H1 (cell line): ENCODE results near the gene SMYD3. TPM values are rescaled to one million over a fixed set of nuclear protein-coding genes. Genes with fewer than 3 reads are reported as not detected.

Experiments
- CTCF ChIA-PET: fragments of 300-600 bp; sonication (Branson Sonifier 250); formaldehyde crosslinking; loops from one replicate; lab custom pipeline; 2021; ENCODE audit not compliant: partially characterized antibody; lab: Charles Lee
- POLR2A ChIA-PET: fragments of 300-600 bp; sonication (Branson Sonifier 250); formaldehyde crosslinking; loops from one replicate; lab custom pipeline; 2021; ENCODE audit warnings: inconsistent platforms; ENCODE audit not compliant: partially characterized antibody; lab: Charles Lee
- DNase-seq, 2 experiments: peaks; one replicate each; pipeline versions ENCODE4 v3.0.0 to v3.0.0-alpha.2; 2010 to 2022; ENCODE audit warnings: low spot score in 2 of 2, low read depth in 1 of 2, mixed read lengths in 1 of 2
- FAIRE-seq: peaks from 2 replicates; lab custom pipeline; 2011; peaks lifted over from hg19 to GRCh38; lab: Jason Lieb, UNC
- H2AFZ ChIP-seq: 2 replicates; pipeline ENCODE4 v1.8.1; 2012; ENCODE audit warnings: low read length, inconsistent platforms
- H2AK5ac ChIP-seq: 2 replicates; pipeline ENCODE4 v1.6.1; 2013; ENCODE audit warnings: low read depth, low read length
- H2BK120ac ChIP-seq: replicated peaks from 2 replicates; pipeline ENCODE3; 2013; ENCODE audit warnings: low read depth, low read length, inconsistent platforms
- H2BK12ac ChIP-seq: 2 replicates; pipeline ENCODE4 v1.6.1; 2013; ENCODE audit warnings: low read depth, low read length
- H2BK15ac ChIP-seq: 2 replicates; pipeline ENCODE4 v1.6.1; 2013; ENCODE audit warnings: low read length
- H2BK20ac ChIP-seq: 2 replicates; pipeline ENCODE4 v1.6.1; 2013; ENCODE audit warnings: low read length
- H2BK5ac ChIP-seq: 2 replicates; pipeline ENCODE4 v1.6.1; 2013; ENCODE audit warnings: low read depth, low read length
- H3K14ac ChIP-seq: 2 replicates; pipeline ENCODE4 v1.6.1; 2013; ENCODE audit warnings: inconsistent platforms; ENCODE audit not compliant: insufficient read length
- H3K18ac ChIP-seq: 2 replicates; pipeline ENCODE4 v1.6.1; 2013; ENCODE audit warnings: low read length; ENCODE audit errors: extremely low read depth
- H3K23ac ChIP-seq: 2 replicates; pipeline ENCODE4 v1.6.1; 2013; ENCODE audit warnings: inconsistent platforms; ENCODE audit not compliant: insufficient read length
- H3K23me2 ChIP-seq: 2 replicates; pipeline ENCODE4 v1.6.1; 2013; ENCODE audit warnings: low read depth, low read length
- H3K27ac ChIP-seq: 2 replicates; pipeline ENCODE4 v1.6.1; 2011; ENCODE audit warnings: low read depth, low read length, inconsistent platforms
- H3K27me3 ChIP-seq, 4 experiments: replicated peaks in 1 of 4; 1 replicate in 1 of 4; 2 replicates in 3 of 4; pipeline versions ENCODE4 v1.6.1 to v1.8.1; 2011 to 2013; ENCODE audit warnings: low read length in 3 of 4, mild to moderate bottlenecking in 3 of 4, inconsistent platforms in 2 of 4, mixed read lengths in 2 of 4, moderate library complexity in 1 of 4; ENCODE audit not compliant: control insufficient read depth in 3 of 4, insufficient read depth in 3 of 4; ENCODE audit errors: extremely low read depth in 1 of 4
- H3K36me3 ChIP-seq, 4 experiments: 2 replicates each; pipeline versions ENCODE4 v1.6.1 to v1.8.1; 2011 to 2013; ENCODE audit warnings: mild to moderate bottlenecking in 4 of 4, low read length in 3 of 4, moderate library complexity in 2 of 4, control low read depth in 1 of 4, inconsistent platforms in 1 of 4; ENCODE audit not compliant: insufficient read depth in 4 of 4, control insufficient read depth in 2 of 4
- H3K4ac ChIP-seq: replicated peaks from 2 replicates; pipeline ENCODE3; 2013; ENCODE audit warnings: low read length, low read depth, mixed read lengths, inconsistent platforms; ENCODE audit not compliant: insufficient read length
- H3K4me1 ChIP-seq, 4 experiments: replicated peaks in 1 of 4; 1 replicate in 1 of 4; 2 replicates in 3 of 4; pipeline versions ENCODE4 v1.6.1 to v1.8.1; 2011 to 2013; ENCODE audit warnings: low read length in 3 of 4, inconsistent platforms in 2 of 4, mixed read lengths in 1 of 4; ENCODE audit not compliant: insufficient read depth in 4 of 4, control insufficient read depth in 3 of 4
- H3K4me2 ChIP-seq, 2 experiments: 2 replicates each; pipeline versions ENCODE4 v1.6.1 to v1.8.1; 2011 to 2013; ENCODE audit warnings: low read depth in 2 of 2, low read length in 2 of 2, control low read depth in 1 of 2, inconsistent platforms in 1 of 2, mild to moderate bottlenecking in 1 of 2; ENCODE audit not compliant: insufficient read depth in 1 of 2
- H3K4me3 ChIP-seq, 4 experiments: fragments of 200-600, 300-600 bp in 1 of 4; sonication (generic), shearing (Covaris generic), sonication (Bioruptor Twin) in 1 of 4; 2 replicates each; pipeline versions ENCODE4 v1.5.1 to v1.8.1; 2011 to 2016; ENCODE audit warnings: low read length in 4 of 4, low read depth in 3 of 4, control low read depth in 2 of 4, inconsistent platforms in 2 of 4, mild to moderate bottlenecking in 2 of 4, mixed read lengths in 1 of 4, moderate library complexity in 1 of 4; ENCODE audit not compliant: insufficient read depth in 2 of 4; ENCODE audit errors: extremely low read depth in 1 of 4
- H3K56ac ChIP-seq: replicated peaks from 2 replicates; pipeline ENCODE3; 2013; ENCODE audit warnings: low read depth, mild to moderate bottlenecking, mixed read lengths, low read length, inconsistent platforms; ENCODE audit not compliant: insufficient read length
- H3K79me1 ChIP-seq: 2 replicates; pipeline ENCODE4 v1.6.1; 2013; ENCODE audit warnings: low read depth, low read length, control low read depth
- H3K79me2 ChIP-seq, 2 experiments: 2 replicates each; pipeline versions ENCODE4 v1.6.1 to v1.8.1; 2012 to 2013; ENCODE audit warnings: low read length in 2 of 2, mild to moderate bottlenecking in 2 of 2, inconsistent platforms in 1 of 2; ENCODE audit not compliant: insufficient read depth in 2 of 2, control insufficient read depth in 1 of 2
- H3K9ac ChIP-seq, 4 experiments: replicated peaks in 1 of 4; 1 replicate in 1 of 4; 2 replicates in 3 of 4; pipeline versions ENCODE4 v1.6.1 to v1.8.1; 2011 to 2013; ENCODE audit warnings: low read depth in 3 of 4, low read length in 3 of 4, control low read depth in 2 of 4, mild to moderate bottlenecking in 2 of 4, moderate library complexity in 2 of 4, inconsistent platforms in 1 of 4; ENCODE audit errors: extremely low read depth in 1 of 4
- H3K9me3 ChIP-seq, 2 experiments: 2 replicates each; pipeline versions ENCODE4 v1.6.1 to v1.8.1; 2012 to 2013; ENCODE audit warnings: mild to moderate bottlenecking in 2 of 2, moderate library complexity in 2 of 2, control low read depth in 1 of 2, inconsistent platforms in 1 of 2, low read depth in 1 of 2, low read length in 1 of 2, mixed read lengths in 1 of 2; ENCODE audit not compliant: insufficient read depth in 2 of 2
- H4K20me1 ChIP-seq, 2 experiments: replicated peaks in 1 of 2; 2 replicates each; pipeline versions ENCODE3 to v1.8.1; 2011 to 2013; ENCODE audit warnings: inconsistent platforms in 2 of 2, low read length in 2 of 2, mild to moderate bottlenecking in 1 of 2; ENCODE audit not compliant: insufficient read depth in 2 of 2, control insufficient read depth in 1 of 2
- H4K5ac ChIP-seq: 2 replicates; pipeline ENCODE4 v1.6.1; 2013; ENCODE audit warnings: low read length, low read depth, mixed read lengths, inconsistent platforms; ENCODE audit not compliant: insufficient read length
- H4K8ac ChIP-seq: 2 replicates; pipeline ENCODE4 v1.8.0; 2013; ENCODE audit warnings: mild to moderate bottlenecking, moderate library complexity, low read length, inconsistent platforms; ENCODE audit not compliant: insufficient read depth; ENCODE audit errors: extremely low read depth
- H4K91ac ChIP-seq: replicated peaks from 2 replicates; pipeline ENCODE3; 2013; ENCODE audit warnings: low read length, mixed read lengths, inconsistent platforms; ENCODE audit not compliant: insufficient read length
- EP300 ChIP-seq, 2 experiments: IDR thresholded peaks; 1 replicate in 1 of 2; 2 replicates in 1 of 2; pipeline ENCODE4 v1.6.1; 2011 to 2012; ENCODE audit warnings: low read depth in 2 of 2, low read length in 2 of 2, mild to moderate bottlenecking in 2 of 2, borderline replicate concordance in 1 of 2, inconsistent platforms in 1 of 2, moderate library complexity in 1 of 2
- EZH2 ChIP-seq: fragments of 200-600 bp; sonication (generic); IDR thresholded peaks from 2 replicates; pipeline ENCODE4 v1.7.1; 2012; ENCODE audit warnings: low read depth, mild to moderate bottlenecking, moderate library complexity, low read length, inconsistent platforms; ENCODE audit not compliant: severe bottlenecking
- GABPA ChIP-seq: IDR thresholded peaks from 2 replicates; pipeline ENCODE4 v1.6.1; 2011; ENCODE audit warnings: mild to moderate bottlenecking, low read length, moderate library complexity, borderline replicate concordance; ENCODE audit not compliant: insufficient read depth
- GTF2F1 ChIP-seq: IDR thresholded peaks from 2 replicates; pipeline ENCODE4 v1.6.1; 2012; ENCODE audit warnings: low read depth, low read length, improper control_type of control experiment, borderline replicate concordance
- KDM5A ChIP-seq: fragments of 200-600 bp; IDR thresholded peaks from 2 replicates; pipeline ENCODE4 v1.7.1; 2012; ENCODE audit warnings: mild to moderate bottlenecking, low read length, inconsistent platforms, mixed read lengths
- NRF1 ChIP-seq: IDR thresholded peaks from 2 replicates; pipeline ENCODE4 v1.6.1; 2011; ENCODE audit warnings: mild to moderate bottlenecking, low read depth, low read length, improper control_type of control experiment
- POLR2A ChIP-seq, 2 experiments: IDR thresholded peaks; 1 replicate in 1 of 2; 2 replicates in 1 of 2; pipeline ENCODE4 v1.6.1; 2011; ENCODE audit warnings: low read depth in 2 of 2, low read length in 2 of 2, mild to moderate bottlenecking in 2 of 2; ENCODE audit errors: control extremely low read depth in 1 of 2
- SAP30 ChIP-seq: fragments of 300-600 bp; sonication (generic); IDR thresholded peaks from 2 replicates; pipeline ENCODE4 v1.7.1; 2012; ENCODE audit warnings: low read length, moderate library complexity, mild to moderate bottlenecking, inconsistent platforms; ENCODE audit not compliant: insufficient read depth, insufficient replicate concordance
- SIN3A ChIP-seq, 2 experiments: IDR thresholded peaks in 1 of 2; conservative IDR thresholded peaks in 1 of 2; 2 replicates each; pipeline ENCODE4 v1.6.1; 2011 to 2012; ENCODE audit warnings: low read length in 2 of 2, improper control_type of control experiment in 1 of 2, low read depth in 1 of 2, mild to moderate bottlenecking in 1 of 2
- TAF7 ChIP-seq: optimal IDR thresholded peaks from 2 replicates; pipeline ENCODE3; 2011; ENCODE audit warnings: low read depth, mild to moderate bottlenecking, inconsistent platforms, low read length, moderate library complexity, borderline replicate concordance
- TBP ChIP-seq: IDR thresholded peaks from 2 replicates; pipeline ENCODE4 v1.6.1; 2011; ENCODE audit warnings: low read depth, low read length, improper control_type of control experiment
- TCF12 ChIP-seq: IDR thresholded peaks from 2 replicates; pipeline ENCODE4 v1.6.1; 2011; ENCODE audit warnings: low read depth, mild to moderate bottlenecking, low read length
- ZNF274 ChIP-seq: IDR thresholded peaks from 2 replicates; pipeline ENCODE4 v1.7.0; 2012; ENCODE audit warnings: low read length, borderline replicate concordance; ENCODE audit errors: extremely low read depth
- WGBS, 2 experiments: shearing (Covaris generic) in 1 of 2; methylation state at CpG; one replicate each; pipeline versions ENCODE4 v1.1.6 to v1.1.7; 2013 to 2015; ENCODE audit warnings: low lambda C conversion rate in 2 of 2, mixed read lengths in 2 of 2, inconsistent platforms in 1 of 2, low coverage in 1 of 2, missing lambda C conversion rate in 1 of 2; ENCODE audit not compliant: insufficient replicate concordance in 2 of 2, insufficient coverage in 1 of 2, insufficient read length in 1 of 2; ENCODE audit errors: extremely low coverage in 1 of 2, missing lambda C conversion rate in 1 of 2; 5-methylcytosine and 5-hydroxymethylcytosine counted together
- polyA plus RNA-seq, 7 experiments: library from polyadenylated mRNA; depleted of rRNA in 3 of 7; stranded (reverse) in 5 of 7; unstranded in 2 of 7; fragments of >200 nt in 5 of 7; fragments of 200-250 nt in 2 of 7; gene quantifications; 1 replicate in 5 of 7; 2 replicates in 1 of 7; 4 replicates in 1 of 7; pipeline versions ENCODE4 v1.2.1 to v1.2.3, GENCODE V29; 2011 to 2013; ENCODE audit warnings: missing spikeins in 2 of 7, mixed read lengths in 2 of 7
- total RNA-seq: library from RNA; stranded (reverse); fragmentation: NEBNext Ultra II Directional; extraction: Animal tissue kit (Norgen Biotek cat#: 25700); gene quantifications from 2 replicates; pipeline ENCODE4 v1.2.1, GENCODE V29; 2021

Gene SMYD3
- total and polyA plus RNA-seq, 2 of the 8 experiments (the other 6 are each of a cell fraction or from before 2014, with no cell fraction given), result 17.3 to 25.4 TPM

GRCh38 chr1:245716561-245716960 is 790.5 kb downstream of the SMYD3 start:
- H3K27ac ChIP-seq, result no peak overlapping the region
- no peak overlapping the region for H3K18ac ChIP-seq
- H2BK120ac ChIP-seq, result no peak overlapping the region
- H3K4me3 ChIP-seq, result no peak overlapping the region
- no peak overlapping the region for H2AK5ac ChIP-seq
- H3K56ac ChIP-seq, result no peak overlapping the region
- H3K9me3 ChIP-seq, result no peaks in the 10 kb centered on the region
- no peaks in the 10 kb centered on the region for H3K23me2 ChIP-seq
- 78% methylated on average over 3 of the region's 3 CpGs; no CpG with 5 or more reads in 1 of the 2 experiments for WGBS, 2 experiments
- ChIA-PET POLR2A (no interaction called here), CTCF (interaction anchor here (1.2 kb wide), 1 partner anchor 172 kb away, joined by 4 read pairs; no protein-coding TSS in a partner anchor)
- H4K91ac ChIP-seq, result no peak overlapping the region
- H3K9ac ChIP-seq, result no peak overlapping the region
- no peak overlapping the region for H2BK12ac ChIP-seq
- no peak overlapping the region for H4K5ac ChIP-seq
- H3K36me3 ChIP-seq, result no peaks in the 10 kb centered on the region
- H3K79me2 ChIP-seq, result no peaks in the 10 kb centered on the region
- H2BK5ac ChIP-seq, result no peak overlapping the region
- H2AFZ ChIP-seq, result no peak overlapping the region
- peaks cover 0 to 2% (median under 1%) of the 10 kb centered on the region in 4 experiments; a peak in 3 of 7 replicates for H3K4me1 ChIP-seq
- FAIRE-seq, result no peak
- TF ChIP-seq TAF7, result no peak
- no peak for TF ChIP-seq POLR2A (IDR thresholded peaks at IDR 0.05; ENCODE audit: control extremely low read depth in 1 of 2, low read depth in 2 of 2, low read length in 2 of 2)
- TF ChIP-seq SAP30, result no peak
- no peak for TF ChIP-seq KDM5A
- no peak for TF ChIP-seq EP300 (IDR thresholded peaks at IDR 0.05; ENCODE audit: borderline replicate concordance in 1 of 2, low read depth in 2 of 2, low read length in 2 of 2)
- no peak for TF ChIP-seq GTF2F1
- no peak for TF ChIP-seq EZH2
- TF ChIP-seq SIN3A (conservative IDR thresholded peaks at IDR 0.05 in 1 of 2, IDR thresholded peaks at IDR 0.05 in 1 of 2; ENCODE audit: low read depth in 1 of 2, low read length in 2 of 2), result no peak
- no peak for TF ChIP-seq ZNF274
- TF ChIP-seq TCF12, result no peak
- no peak for TF ChIP-seq NRF1
- TF ChIP-seq GABPA, result no peak
- no peak for TF ChIP-seq TBP
- no peak for DNase-seq
- H2BK15ac ChIP-seq, result no peak overlapping the region
- H3K27me3 ChIP-seq, result no peaks in the 10 kb centered on the region; a peak in 1 of 7 replicates
- no peak overlapping the region for H2BK20ac ChIP-seq
- H4K8ac ChIP-seq, result no peak overlapping the region
- no peak overlapping the region for H3K23ac ChIP-seq
- H4K20me1 ChIP-seq, result no peaks in the 10 kb centered on the region
- H3K4me2 ChIP-seq, result no peak overlapping the region
- H3K4ac ChIP-seq, result no peak overlapping the region
- no peaks in the 10 kb centered on the region; the same call in 1 of the 2 replicates for H3K79me1 ChIP-seq
- no peak overlapping the region for H3K14ac ChIP-seq
